ENCODE measurements around the gene GPR17. TPM values are rescaled to one million over a fixed set of nuclear protein-coding genes. Genes with fewer than 3 reads are reported as not detected.

GPR17 gene
- polyA plus RNA-seq, 1 donor (not counting 4 experiments of a cell fraction or from before 2014, with no cell fraction given): not detected

DNA sequence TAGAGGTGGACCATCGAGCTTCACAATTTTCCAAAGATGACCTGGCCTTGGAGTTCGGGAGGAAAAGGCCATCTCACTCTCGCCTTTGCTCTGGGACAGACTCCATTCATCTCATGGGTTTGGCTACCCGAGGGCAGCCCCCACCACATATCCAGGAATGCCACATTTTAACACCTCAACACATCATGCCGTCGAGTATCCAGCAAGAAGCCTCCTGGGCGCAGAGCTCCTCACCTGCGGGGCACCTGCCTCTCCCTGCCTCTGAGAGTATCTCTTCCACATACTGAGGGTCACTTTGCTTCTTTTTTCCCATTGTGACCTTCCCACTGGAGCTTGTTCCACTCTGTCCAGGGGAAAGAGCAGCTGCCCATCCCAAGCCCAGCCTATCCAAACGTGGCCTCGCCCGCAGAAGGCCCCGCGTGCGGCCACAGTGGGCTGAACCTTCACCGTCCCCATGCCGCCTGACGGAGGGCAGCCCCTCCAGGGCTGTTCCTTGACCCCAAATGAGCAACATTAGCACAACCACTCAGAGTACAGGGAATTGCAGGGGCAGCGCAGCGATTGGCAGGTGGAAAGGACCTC lies 34.8 kb downstream of the GPR17 start:
- TF ChIP-seq, protein P1, sequence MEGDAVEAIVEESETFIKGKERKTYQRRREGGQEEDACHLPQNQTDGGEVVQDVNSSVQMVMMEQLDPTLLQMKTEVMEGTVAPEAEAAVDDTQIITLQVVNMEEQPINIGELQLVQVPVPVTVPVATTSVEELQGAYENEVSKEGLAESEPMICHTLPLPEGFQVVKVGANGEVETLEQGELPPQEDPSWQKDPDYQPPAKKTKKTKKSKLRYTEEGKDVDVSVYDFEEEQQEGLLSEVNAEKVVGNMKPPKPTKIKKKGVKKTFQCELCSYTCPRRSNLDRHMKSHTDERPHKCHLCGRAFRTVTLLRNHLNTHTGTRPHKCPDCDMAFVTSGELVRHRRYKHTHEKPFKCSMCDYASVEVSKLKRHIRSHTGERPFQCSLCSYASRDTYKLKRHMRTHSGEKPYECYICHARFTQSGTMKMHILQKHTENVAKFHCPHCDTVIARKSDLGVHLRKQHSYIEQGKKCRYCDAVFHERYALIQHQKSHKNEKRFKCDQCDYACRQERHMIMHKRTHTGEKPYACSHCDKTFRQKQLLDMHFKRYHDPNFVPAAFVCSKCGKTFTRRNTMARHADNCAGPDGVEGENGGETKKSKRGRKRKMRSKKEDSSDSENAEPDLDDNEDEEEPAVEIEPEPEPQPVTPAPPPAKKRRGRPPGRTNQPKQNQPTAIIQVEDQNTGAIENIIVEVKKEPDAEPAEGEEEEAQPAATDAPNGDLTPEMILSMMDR (optimal IDR thresholded peaks at IDR 0.05 in 1 of 3, IDR thresholded peaks at IDR 0.05 in 1 of 3, conservative IDR thresholded peaks at IDR 0.05 in 1 of 3; ENCODE audit: extremely low read depth in 1 of 3, insufficient read depth in 2 of 3, low read length in 3 of 3): no peak
- no peaks in the 10 kb centered on the region for H3K9me1 ChIP-seq (ENCODE audit: control insufficient read depth, extremely low read depth, insufficient read depth, low read length)
- H3K4me2 ChIP-seq (ENCODE audit: control insufficient read depth, extremely low read depth, insufficient read depth, low read depth, low read length): no peak overlapping the region
- H3K79me2 ChIP-seq (ENCODE audit: control insufficient read depth, insufficient read depth, low read length): no peaks in the 10 kb centered on the region
- no peak for FAIRE-seq
- H3K36me3 ChIP-seq (ENCODE audit: control insufficient read depth in 2 of 2, extremely low read depth in 1 of 2, insufficient read depth in 2 of 2, low read length in 2 of 2): no peaks in the 10 kb centered on the region
- H3K27ac ChIP-seq (ENCODE audit: control insufficient read depth, insufficient read depth, low read length): no peak overlapping the region
- dilution Hi-C loops (cut with MboI; ENCODE audit: extremely low pct_ligation_motif_present, low sequenced_read_pairs): loop anchor here (25.0 kb wide), 1 partner anchor 93 kb away; no protein-coding TSS in a partner anchor
- H4K20me1 ChIP-seq (ENCODE audit: control insufficient read depth, extremely low read depth, insufficient read depth, low read length): no peaks in the 10 kb centered on the region
- H3K27me3 ChIP-seq (ENCODE audit: control insufficient read depth, extremely low read depth, insufficient read depth, low read length): peaks cover 38% of the 10 kb centered on the region
- no peak overlapping the region for H3K4me3 ChIP-seq (ENCODE audit: control insufficient read depth in 2 of 3, extremely low read depth in 1 of 3, insufficient read depth in 2 of 3, low read depth in 1 of 3, low read length in 3 of 3)
- H3K9ac ChIP-seq (ENCODE audit: control insufficient read depth, extremely low read depth, insufficient read depth, low read length): no peak overlapping the region
- H3K4me1 ChIP-seq (ENCODE audit: control insufficient read depth, extremely low read depth, insufficient read depth, low read length): peaks cover 2% of the 10 kb centered on the region
- no peaks in the 10 kb centered on the region for H3K9me3 ChIP-seq (ENCODE audit: control insufficient read depth, low read depth, low read length)
- no peak overlapping the region for H2AFZ ChIP-seq (ENCODE audit: control insufficient read depth, low read length)
- no peak for DNase-seq (ENCODE audit: low read depth, low spot score)

DNA sequence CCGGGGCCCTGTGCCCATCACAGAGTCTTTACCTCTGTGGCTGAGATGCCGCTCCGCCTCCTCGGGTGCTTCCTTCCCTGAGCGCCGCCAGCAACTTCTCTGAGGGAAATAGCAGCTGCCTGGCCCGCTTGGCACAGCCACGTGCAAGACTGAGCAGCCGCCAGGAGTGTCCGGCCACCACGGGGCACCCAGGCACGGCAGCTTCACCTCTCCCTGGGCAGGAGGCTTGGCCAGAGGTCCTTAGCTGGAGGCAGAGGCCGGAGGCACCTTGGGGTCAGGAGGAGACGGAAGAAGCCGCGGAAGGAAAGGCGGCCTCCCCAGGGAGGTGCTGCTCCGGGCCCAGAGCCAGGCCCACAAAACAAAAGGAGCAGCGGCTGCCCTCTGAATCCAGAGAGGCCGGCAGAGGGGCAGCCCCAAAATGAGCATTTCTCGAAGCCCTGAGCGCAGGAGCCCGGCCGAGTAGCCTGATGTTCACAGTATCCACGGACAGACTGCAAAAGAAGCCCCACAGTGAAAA lies 35.4 kb downstream of the GPR17 start:
- no peak for DNase-seq (ENCODE audit: low read depth, low spot score)
- no peak overlapping the region for H3K9ac ChIP-seq (ENCODE audit: control insufficient read depth, extremely low read depth, insufficient read depth, low read length)
- H3K27ac ChIP-seq (ENCODE audit: control insufficient read depth, insufficient read depth, low read length): no peak overlapping the region
- H3K27me3 ChIP-seq (ENCODE audit: control insufficient read depth, extremely low read depth, insufficient read depth, low read length): peaks cover 33% of the 10 kb centered on the region
- H3K79me2 ChIP-seq (ENCODE audit: control insufficient read depth, insufficient read depth, low read length): no peaks in the 10 kb centered on the region
- no peaks in the 10 kb centered on the region for H4K20me1 ChIP-seq (ENCODE audit: control insufficient read depth, extremely low read depth, insufficient read depth, low read length)
- no peak overlapping the region for H3K4me3 ChIP-seq (ENCODE audit: control insufficient read depth in 2 of 3, extremely low read depth in 1 of 3, insufficient read depth in 2 of 3, low read depth in 1 of 3, low read length in 3 of 3)
- no peak for FAIRE-seq
- no peaks in the 10 kb centered on the region for H3K4me1 ChIP-seq (ENCODE audit: control insufficient read depth, extremely low read depth, insufficient read depth, low read length)
- no peak overlapping the region for H3K4me2 ChIP-seq (ENCODE audit: control insufficient read depth, extremely low read depth, insufficient read depth, low read depth, low read length)
- dilution Hi-C loops (cut with MboI; ENCODE audit: extremely low pct_ligation_motif_present, low sequenced_read_pairs): loop anchor here (25.0 kb wide), 1 partner anchor 94 kb away; no protein-coding TSS in a partner anchor
- no peaks in the 10 kb centered on the region for H3K36me3 ChIP-seq (ENCODE audit: control insufficient read depth in 2 of 2, extremely low read depth in 1 of 2, insufficient read depth in 2 of 2, low read length in 2 of 2)
- no peak for TF ChIP-seq EZH2 (IDR thresholded peaks at IDR 0.05; ENCODE audit: low read length)
- TF ChIP-seq, protein P1 (optimal IDR thresholded peaks at IDR 0.05 in 1 of 3, IDR thresholded peaks at IDR 0.05 in 1 of 3, conservative IDR thresholded peaks at IDR 0.05 in 1 of 3; ENCODE audit: extremely low read depth in 1 of 3, insufficient read depth in 2 of 3, low read length in 3 of 3): no peak
- H3K9me1 ChIP-seq (ENCODE audit: control insufficient read depth, extremely low read depth, insufficient read depth, low read length): no peaks in the 10 kb centered on the region
- no peak overlapping the region for H2AFZ ChIP-seq (ENCODE audit: control insufficient read depth, low read length)
- H3K9me3 ChIP-seq (ENCODE audit: control insufficient read depth, low read depth, low read length): no peaks in the 10 kb centered on the region

Data from keratinocyte (primary cell).